H1 (cell line): Measurements from ENCODE around the gene DSE. TPM values are rescaled to one million over a fixed set of nuclear protein-coding genes. Genes with fewer than 3 reads are reported as not detected.

Experiments used
- CTCF ChIA-PET: fragments of 300-600 bp; sonication (Branson Sonifier 250); formaldehyde crosslinking; loops from one replicate; lab custom pipeline; 2021; ENCODE audit not compliant: partially characterized antibody; lab: Charles Lee
- POLR2A ChIA-PET: fragments of 300-600 bp; sonication (Branson Sonifier 250); formaldehyde crosslinking; loops from one replicate; lab custom pipeline; 2021; ENCODE audit warnings: inconsistent platforms; ENCODE audit not compliant: partially characterized antibody; lab: Charles Lee
- DNase-seq, 2 experiments: peaks; one replicate each; pipeline versions ENCODE4 v3.0.0 to v3.0.0-alpha.2; 2010 to 2022; ENCODE audit warnings: low spot score in 2 of 2, low read depth in 1 of 2, mixed read lengths in 1 of 2
- FAIRE-seq: peaks from 2 replicates; lab custom pipeline; 2011; peaks lifted over from hg19 to GRCh38; lab: Jason Lieb, UNC
- H2AFZ ChIP-seq: 2 replicates; pipeline ENCODE4 v1.8.1; 2012; ENCODE audit warnings: low read length, inconsistent platforms
- H2AK5ac ChIP-seq: 2 replicates; pipeline ENCODE4 v1.6.1; 2013; ENCODE audit warnings: low read depth, low read length
- H2BK120ac ChIP-seq: replicated peaks from 2 replicates; pipeline ENCODE3; 2013; ENCODE audit warnings: low read depth, low read length, inconsistent platforms
- H2BK12ac ChIP-seq: 2 replicates; pipeline ENCODE4 v1.6.1; 2013; ENCODE audit warnings: low read depth, low read length
- H2BK15ac ChIP-seq: 2 replicates; pipeline ENCODE4 v1.6.1; 2013; ENCODE audit warnings: low read length
- H2BK20ac ChIP-seq: 2 replicates; pipeline ENCODE4 v1.6.1; 2013; ENCODE audit warnings: low read length
- H2BK5ac ChIP-seq: 2 replicates; pipeline ENCODE4 v1.6.1; 2013; ENCODE audit warnings: low read depth, low read length
- H3K14ac ChIP-seq: 2 replicates; pipeline ENCODE4 v1.6.1; 2013; ENCODE audit warnings: inconsistent platforms; ENCODE audit not compliant: insufficient read length
- H3K18ac ChIP-seq: 2 replicates; pipeline ENCODE4 v1.6.1; 2013; ENCODE audit warnings: low read length; ENCODE audit errors: extremely low read depth
- H3K23ac ChIP-seq: 2 replicates; pipeline ENCODE4 v1.6.1; 2013; ENCODE audit warnings: inconsistent platforms; ENCODE audit not compliant: insufficient read length
- H3K23me2 ChIP-seq: 2 replicates; pipeline ENCODE4 v1.6.1; 2013; ENCODE audit warnings: low read depth, low read length
- H3K27ac ChIP-seq: 2 replicates; pipeline ENCODE4 v1.6.1; 2011; ENCODE audit warnings: low read depth, low read length, inconsistent platforms
- H3K27me3 ChIP-seq, 4 experiments: replicated peaks in 1 of 4; 1 replicate in 1 of 4; 2 replicates in 3 of 4; pipeline versions ENCODE4 v1.6.1 to v1.8.1; 2011 to 2013; ENCODE audit warnings: low read length in 3 of 4, mild to moderate bottlenecking in 3 of 4, inconsistent platforms in 2 of 4, mixed read lengths in 2 of 4, moderate library complexity in 1 of 4; ENCODE audit not compliant: control insufficient read depth in 3 of 4, insufficient read depth in 3 of 4; ENCODE audit errors: extremely low read depth in 1 of 4
- H3K36me3 ChIP-seq, 4 experiments: 2 replicates each; pipeline versions ENCODE4 v1.6.1 to v1.8.1; 2011 to 2013; ENCODE audit warnings: mild to moderate bottlenecking in 4 of 4, low read length in 3 of 4, moderate library complexity in 2 of 4, control low read depth in 1 of 4, inconsistent platforms in 1 of 4; ENCODE audit not compliant: insufficient read depth in 4 of 4, control insufficient read depth in 2 of 4
- H3K4ac ChIP-seq: replicated peaks from 2 replicates; pipeline ENCODE3; 2013; ENCODE audit warnings: low read length, low read depth, mixed read lengths, inconsistent platforms; ENCODE audit not compliant: insufficient read length
- H3K4me1 ChIP-seq, 4 experiments: replicated peaks in 1 of 4; 1 replicate in 1 of 4; 2 replicates in 3 of 4; pipeline versions ENCODE4 v1.6.1 to v1.8.1; 2011 to 2013; ENCODE audit warnings: low read length in 3 of 4, inconsistent platforms in 2 of 4, mixed read lengths in 1 of 4; ENCODE audit not compliant: insufficient read depth in 4 of 4, control insufficient read depth in 3 of 4
- H3K4me2 ChIP-seq, 2 experiments: 2 replicates each; pipeline versions ENCODE4 v1.6.1 to v1.8.1; 2011 to 2013; ENCODE audit warnings: low read depth in 2 of 2, low read length in 2 of 2, control low read depth in 1 of 2, inconsistent platforms in 1 of 2, mild to moderate bottlenecking in 1 of 2; ENCODE audit not compliant: insufficient read depth in 1 of 2
- H3K4me3 ChIP-seq, 4 experiments: fragments of 200-600, 300-600 bp in 1 of 4; sonication (generic), shearing (Covaris generic), sonication (Bioruptor Twin) in 1 of 4; 2 replicates each; pipeline versions ENCODE4 v1.5.1 to v1.8.1; 2011 to 2016; ENCODE audit warnings: low read length in 4 of 4, low read depth in 3 of 4, control low read depth in 2 of 4, inconsistent platforms in 2 of 4, mild to moderate bottlenecking in 2 of 4, mixed read lengths in 1 of 4, moderate library complexity in 1 of 4; ENCODE audit not compliant: insufficient read depth in 2 of 4; ENCODE audit errors: extremely low read depth in 1 of 4
- H3K56ac ChIP-seq: replicated peaks from 2 replicates; pipeline ENCODE3; 2013; ENCODE audit warnings: low read depth, mild to moderate bottlenecking, mixed read lengths, low read length, inconsistent platforms; ENCODE audit not compliant: insufficient read length
- H3K79me1 ChIP-seq: 2 replicates; pipeline ENCODE4 v1.6.1; 2013; ENCODE audit warnings: low read depth, low read length, control low read depth
- H3K79me2 ChIP-seq, 2 experiments: 2 replicates each; pipeline versions ENCODE4 v1.6.1 to v1.8.1; 2012 to 2013; ENCODE audit warnings: low read length in 2 of 2, mild to moderate bottlenecking in 2 of 2, inconsistent platforms in 1 of 2; ENCODE audit not compliant: insufficient read depth in 2 of 2, control insufficient read depth in 1 of 2
- H3K9ac ChIP-seq, 4 experiments: replicated peaks in 1 of 4; 1 replicate in 1 of 4; 2 replicates in 3 of 4; pipeline versions ENCODE4 v1.6.1 to v1.8.1; 2011 to 2013; ENCODE audit warnings: low read depth in 3 of 4, low read length in 3 of 4, control low read depth in 2 of 4, mild to moderate bottlenecking in 2 of 4, moderate library complexity in 2 of 4, inconsistent platforms in 1 of 4; ENCODE audit errors: extremely low read depth in 1 of 4
- H3K9me3 ChIP-seq, 2 experiments: 2 replicates each; pipeline versions ENCODE4 v1.6.1 to v1.8.1; 2012 to 2013; ENCODE audit warnings: mild to moderate bottlenecking in 2 of 2, moderate library complexity in 2 of 2, control low read depth in 1 of 2, inconsistent platforms in 1 of 2, low read depth in 1 of 2, low read length in 1 of 2, mixed read lengths in 1 of 2; ENCODE audit not compliant: insufficient read depth in 2 of 2
- H4K20me1 ChIP-seq, 2 experiments: replicated peaks in 1 of 2; 2 replicates each; pipeline versions ENCODE3 to v1.8.1; 2011 to 2013; ENCODE audit warnings: inconsistent platforms in 2 of 2, low read length in 2 of 2, mild to moderate bottlenecking in 1 of 2; ENCODE audit not compliant: insufficient read depth in 2 of 2, control insufficient read depth in 1 of 2
- H4K5ac ChIP-seq: 2 replicates; pipeline ENCODE4 v1.6.1; 2013; ENCODE audit warnings: low read length, low read depth, mixed read lengths, inconsistent platforms; ENCODE audit not compliant: insufficient read length
- H4K8ac ChIP-seq: 2 replicates; pipeline ENCODE4 v1.8.0; 2013; ENCODE audit warnings: mild to moderate bottlenecking, moderate library complexity, low read length, inconsistent platforms; ENCODE audit not compliant: insufficient read depth; ENCODE audit errors: extremely low read depth
- H4K91ac ChIP-seq: replicated peaks from 2 replicates; pipeline ENCODE3; 2013; ENCODE audit warnings: low read length, mixed read lengths, inconsistent platforms; ENCODE audit not compliant: insufficient read length
- CBX8 ChIP-seq: fragments of 300-800, 300-1000 bp; sonication (generic); IDR thresholded peaks from 2 replicates; pipeline ENCODE4 v1.7.1; 2016; ENCODE audit warnings: low read depth, low read length, borderline replicate concordance
- TAF1 ChIP-seq: IDR thresholded peaks from 2 replicates; pipeline ENCODE4 v1.6.1; 2011; ENCODE audit warnings: mild to moderate bottlenecking, low read depth, low read length
- WGBS, 2 experiments: shearing (Covaris generic) in 1 of 2; methylation state at CpG; one replicate each; pipeline versions ENCODE4 v1.1.6 to v1.1.7; 2013 to 2015; ENCODE audit warnings: low lambda C conversion rate in 2 of 2, mixed read lengths in 2 of 2, inconsistent platforms in 1 of 2, low coverage in 1 of 2, missing lambda C conversion rate in 1 of 2; ENCODE audit not compliant: insufficient replicate concordance in 2 of 2, insufficient coverage in 1 of 2, insufficient read length in 1 of 2; ENCODE audit errors: extremely low coverage in 1 of 2, missing lambda C conversion rate in 1 of 2; 5-methylcytosine and 5-hydroxymethylcytosine counted together
- polyA plus RNA-seq, 7 experiments: library from polyadenylated mRNA; depleted of rRNA in 3 of 7; stranded (reverse) in 5 of 7; unstranded in 2 of 7; fragments of >200 nt in 5 of 7; fragments of 200-250 nt in 2 of 7; gene quantifications; 1 replicate in 5 of 7; 2 replicates in 1 of 7; 4 replicates in 1 of 7; pipeline versions ENCODE4 v1.2.1 to v1.2.3, GENCODE V29; 2011 to 2013; ENCODE audit warnings: missing spikeins in 2 of 7, mixed read lengths in 2 of 7
- total RNA-seq: library from RNA; stranded (reverse); fragmentation: NEBNext Ultra II Directional; extraction: Animal tissue kit (Norgen Biotek cat#: 25700); gene quantifications from 2 replicates; pipeline ENCODE4 v1.2.1, GENCODE V29; 2021

The DSE gene
- total and polyA plus RNA-seq, 2 of the 8 experiments (the other 6 are each of a cell fraction or from before 2014, with no cell fraction given), result 32.5 to 94.4 TPM

GRCh38 chr6:116485559-116486184 is 114.9 kb downstream of the DSE start:
- no peak overlapping the region; the same call in 1 of the 2 replicates for H2AFZ ChIP-seq
- no peak overlapping the region for H3K27ac ChIP-seq
- no peaks in the 10 kb centered on the region for H3K4me1 ChIP-seq
- H3K23ac ChIP-seq, result no peak overlapping the region
- H2BK5ac ChIP-seq, result no peak overlapping the region
- WGBS, 2 experiments, result 81% methylated on average over 5 of the region's 5 CpGs; no CpG with 5 or more reads in 1 of the 2 experiments
- H3K9me3 ChIP-seq, result no peaks in the 10 kb centered on the region
- no peak overlapping the region for H3K4me3 ChIP-seq
- H2BK12ac ChIP-seq, result no peak overlapping the region
- H4K8ac ChIP-seq, result no peak overlapping the region
- FAIRE-seq (no peak), DNase-seq (no peak)
- H3K79me2 ChIP-seq, result no peaks in the 10 kb centered on the region
- H3K18ac ChIP-seq, result no peak overlapping the region
- H3K9ac ChIP-seq, result no peak overlapping the region
- H4K5ac ChIP-seq, result no peak overlapping the region
- no peak overlapping the region for H3K4ac ChIP-seq
- ChIA-PET CTCF (interaction anchor here (1.1 to 2.7 kb wide), 2 partner anchors 26 to 197 kb away, joined by 3 to 11 read pairs; partner anchors contain the start of gene CALHM5), POLR2A (no interaction called here)
- H3K14ac ChIP-seq, result no peak overlapping the region
- H3K56ac ChIP-seq, result no peak overlapping the region
- H2BK15ac ChIP-seq, result no peak overlapping the region
- no peak overlapping the region for H2AK5ac ChIP-seq
- H2BK20ac ChIP-seq, result no peak overlapping the region
- H4K91ac ChIP-seq, result no peak overlapping the region
- no peak overlapping the region for H2BK120ac ChIP-seq
- no peaks in the 10 kb centered on the region for H3K36me3 ChIP-seq
- no peaks in the 10 kb centered on the region for H3K79me1 ChIP-seq
- H3K23me2 ChIP-seq, result no peaks in the 10 kb centered on the region
- no peaks in the 10 kb centered on the region for H3K27me3 ChIP-seq
- H3K4me2 ChIP-seq, result no peak overlapping the region
- TF ChIP-seq TAF1, result no peak
- no peak for TF ChIP-seq CBX8
- H4K20me1 ChIP-seq, result no peaks in the 10 kb centered on the region
